ENCODE measurements around the gene RIMKLA. TPM values are rescaled to one million over a fixed set of nuclear protein-coding genes. Genes with fewer than 3 reads are reported as not detected.

The RIMKLA gene
- total RNA-seq, 1 donor from 2014 or later, result 0.25 TPM

- ATAC-seq (no peak), DNase-seq (ENCODE audit: low spot score) (no peak)
These were observed 43.6 kb downstream of the RIMKLA start for GRCh38 chr1:42424201-42424600.

GRCh38 chr1:42427240-42427639 lies 46.6 kb downstream of the RIMKLA start:
- no peak for DNase-seq (ENCODE audit: low spot score)
- ATAC-seq, result no peak

- DNase-seq (ENCODE audit: low spot score), result no peak
- ATAC-seq, result no peak
These were observed 49.0 kb downstream of the RIMKLA start for GRCh38 chr1:42429603-42430002.

- no peak for DNase-seq (ENCODE audit: low spot score)
- ATAC-seq, result no peak
These were observed 49.9 kb downstream of the RIMKLA start for GRCh38 chr1:42430286-42431135.

GRCh38 chr1:42431514-42431913 lies 50.9 kb downstream of the RIMKLA start:
- ATAC-seq (peak; percentile 94), DNase-seq (ENCODE audit: low spot score) (peak; percentile 51)

- DNase-seq (ENCODE audit: low spot score) (no peak), ATAC-seq (no peak)
These were observed 52.1 kb downstream of the RIMKLA start for GRCh38 chr1:42432714-42433113.

- DNase-seq (ENCODE audit: low spot score) (no peak), ATAC-seq (no peak)
These were observed 52.8 kb downstream of the RIMKLA start for GRCh38 chr1:42433369-42433768.

GRCh38 chr1:42434340-42434739 lies 53.7 kb downstream of the RIMKLA start:
- ATAC-seq (no peak), DNase-seq (ENCODE audit: low spot score) (no peak)

GRCh38 chr1:42439940-42440339 lies 59.3 kb downstream of the RIMKLA start:
- ATAC-seq (no peak), DNase-seq (ENCODE audit: low spot score) (no peak)

- no peak for ATAC-seq
These were observed 62.1 kb downstream of the RIMKLA start for GRCh38 chr1:42442662-42443061.

GRCh38 chr1:42449256-42449655 lies 68.7 kb downstream of the RIMKLA start:
- ATAC-seq (no peak), DNase-seq (ENCODE audit: low spot score) (no peak)

More at GRCh38 chr1:42442662-42443061, 62.1 kb downstream of the RIMKLA start:
- DNase-seq (ENCODE audit: low spot score), result no peak

GRCh38 chr1:42450061-42450460 lies 69.5 kb downstream of the RIMKLA start:
- no peak for ATAC-seq
- DNase-seq (ENCODE audit: low spot score), result no peak

GRCh38 chr1:42453386-42453785 lies 72.8 kb downstream of the RIMKLA start:
- DNase-seq (ENCODE audit: low spot score), result no peak
- no peak for ATAC-seq

GRCh38 chr1:42454403-42454802 lies 73.8 kb downstream of the RIMKLA start:
- ATAC-seq (peak; percentile 21), DNase-seq (ENCODE audit: low spot score) (no peak)

- peak; percentile 91 for ATAC-seq
These were observed 75.6 kb downstream of the RIMKLA start, which contains the start of the genes PPCS and ZMYND12 for GRCh38 chr1:42456010-42456753. Gene PPCS (plus strand): TSS chr1:42456543. CDS start chr1:42456566, 23 bp downstream. Gene ZMYND12 (minus strand): TSS chr1:42456022. CDS start chr1:42455997, 25 bp downstream.

GRCh38 chr1:42456754-42457089 lies 76.1 kb downstream of the RIMKLA start:
- no peak for DNase-seq (ENCODE audit: low spot score)
- peak; percentile 64 for ATAC-seq

More at GRCh38 chr1:42456010-42456753, 75.6 kb downstream of the RIMKLA start, which contains the start of the genes PPCS and ZMYND12:
- peak; percentile 89 for DNase-seq (ENCODE audit: low spot score)

- ATAC-seq (no peak), DNase-seq (ENCODE audit: low spot score) (no peak)
These were observed 80.6 kb downstream of the RIMKLA start for GRCh38 chr1:42461196-42461595.

- ATAC-seq (peak; percentile 100), DNase-seq (ENCODE audit: low spot score) (peak; percentile 97)
These were observed 82.5 kb downstream of the RIMKLA start, which contains the start of gene CCDC30 for GRCh38 chr1:42462828-42463763. Gene CCDC30 (plus strand): TSS chr1:42463286. CDS start chr1:42480552, 17,266 bp downstream.

GRCh38 chr1:42463921-42464320 lies 83.3 kb downstream of the RIMKLA start:
- DNase-seq (ENCODE audit: low spot score), result no peak
- no peak for ATAC-seq

- DNase-seq (ENCODE audit: low spot score), result no peak
- no peak for ATAC-seq
These were observed 85.4 kb downstream of the RIMKLA start for GRCh38 chr1:42466030-42466429.

- no peak for ATAC-seq
- no peak for DNase-seq (ENCODE audit: low spot score)
These were observed 89.1 kb downstream of the RIMKLA start for GRCh38 chr1:42469727-42470126.

Data from left lobe of liver (tissue), 2 donors.